ENCODE data around the gene FGA.

DNA sequence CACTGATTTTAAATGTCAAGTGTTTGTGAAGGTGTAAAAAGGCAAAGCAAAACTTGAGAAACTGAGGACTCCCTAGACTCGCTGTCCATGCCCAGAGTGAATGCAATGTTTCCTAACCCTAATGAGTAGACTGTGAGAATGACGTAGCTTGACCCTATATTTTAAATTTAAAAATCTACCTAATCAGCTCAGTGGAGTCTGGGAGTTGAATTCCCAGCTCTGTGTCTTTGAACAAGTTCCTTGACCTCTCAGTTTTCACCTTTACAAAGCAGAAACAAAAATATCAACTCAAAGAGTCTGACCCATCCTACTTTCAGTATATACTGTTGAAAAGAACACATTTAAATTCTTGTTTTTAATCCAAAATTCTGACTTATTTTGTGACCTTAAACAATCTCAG, 2.3 kb downstream of the FGA start:
- TF ChIP-seq, protein P1, sequence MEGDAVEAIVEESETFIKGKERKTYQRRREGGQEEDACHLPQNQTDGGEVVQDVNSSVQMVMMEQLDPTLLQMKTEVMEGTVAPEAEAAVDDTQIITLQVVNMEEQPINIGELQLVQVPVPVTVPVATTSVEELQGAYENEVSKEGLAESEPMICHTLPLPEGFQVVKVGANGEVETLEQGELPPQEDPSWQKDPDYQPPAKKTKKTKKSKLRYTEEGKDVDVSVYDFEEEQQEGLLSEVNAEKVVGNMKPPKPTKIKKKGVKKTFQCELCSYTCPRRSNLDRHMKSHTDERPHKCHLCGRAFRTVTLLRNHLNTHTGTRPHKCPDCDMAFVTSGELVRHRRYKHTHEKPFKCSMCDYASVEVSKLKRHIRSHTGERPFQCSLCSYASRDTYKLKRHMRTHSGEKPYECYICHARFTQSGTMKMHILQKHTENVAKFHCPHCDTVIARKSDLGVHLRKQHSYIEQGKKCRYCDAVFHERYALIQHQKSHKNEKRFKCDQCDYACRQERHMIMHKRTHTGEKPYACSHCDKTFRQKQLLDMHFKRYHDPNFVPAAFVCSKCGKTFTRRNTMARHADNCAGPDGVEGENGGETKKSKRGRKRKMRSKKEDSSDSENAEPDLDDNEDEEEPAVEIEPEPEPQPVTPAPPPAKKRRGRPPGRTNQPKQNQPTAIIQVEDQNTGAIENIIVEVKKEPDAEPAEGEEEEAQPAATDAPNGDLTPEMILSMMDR (conservative IDR thresholded peaks at IDR 0.05) = no peak
- no peak for TF ChIP-seq EZH2 (IDR thresholded peaks at IDR 0.05; ENCODE audit: low read depth)
